Calu3 (cell line): ENCODE results near the gene ETS1. TPM values are rescaled to one million over a fixed set of nuclear protein-coding genes. Genes with fewer than 3 reads are reported as not detected.

Experiments
- BruUV-seq: library from RNA; stranded (reverse); fragments of 400-500 nt; replicated peaks from 2 replicates; lab custom pipeline; 2021; lab: Mats Ljungman, UMichigan
- CTCF ChIA-PET: fragments of 300-600 bp; sonication (Branson Sonifier 250); formaldehyde crosslinking; loops from one replicate; lab custom pipeline; 2022; ENCODE audit warnings: antibody characterized with exemption; lab: Charles Lee
- DNase-seq: peaks from one replicate; pipeline ENCODE4 v3.0.0; 2022
- H3K27ac Mint-ChIP-seq: one replicate; pipeline ENCODE4 v1.8.0; 2022; ENCODE audit warnings: mixed read lengths; ENCODE audit not compliant: unreplicated experiment
- H3K27me3 Mint-ChIP-seq: one replicate; pipeline ENCODE4 v1.8.0; 2022; ENCODE audit warnings: mixed read lengths; ENCODE audit not compliant: unreplicated experiment
- H3K36me3 Mint-ChIP-seq: one replicate; pipeline ENCODE4 v1.8.0; 2022; ENCODE audit warnings: mild to moderate bottlenecking, moderate library complexity, mixed read lengths; ENCODE audit not compliant: insufficient read depth, unreplicated experiment
- H3K4me1 Mint-ChIP-seq: one replicate; pipeline ENCODE4 v1.8.0; 2022; ENCODE audit warnings: mild to moderate bottlenecking, low read depth, mixed read lengths; ENCODE audit not compliant: unreplicated experiment
- H3K4me3 Mint-ChIP-seq: one replicate; pipeline ENCODE4 v1.8.0; 2022; ENCODE audit warnings: mild to moderate bottlenecking, low read depth, moderate library complexity, mixed read lengths; ENCODE audit not compliant: unreplicated experiment
- H3K9me3 Mint-ChIP-seq: one replicate; pipeline ENCODE4 v1.8.0; 2022; ENCODE audit warnings: low read depth, mixed read lengths; ENCODE audit not compliant: unreplicated experiment
- CTCF ChIP-seq: fragments of 200-600 bp; IDR thresholded peaks from one replicate; pipeline ENCODE4 v1.8.0; 2022; ENCODE audit warnings: antibody characterized with exemption; ENCODE audit not compliant: unreplicated experiment
- intact Hi-C: fragments of 100-400 bp; cut with micrococcal nuclease; formaldehyde crosslinking; loops from one replicate; pipeline ENCODE4 v1.10.0; 2022; ENCODE audit not compliant: unreplicated experiment
- total RNA-seq: library from RNA; stranded (reverse); gene quantifications from 2 replicates; pipeline ENCODE4 v1.2.3, GENCODE V29; 2022

Gene ETS1
- total RNA-seq, 1 experiment from 2014 or later = 38.4 TPM

GRCh38 chr11:128504486-128504885 is 82.9 kb downstream of the ETS1 start:
- H3K27ac Mint-ChIP-seq = no peak overlapping the region

DNA sequence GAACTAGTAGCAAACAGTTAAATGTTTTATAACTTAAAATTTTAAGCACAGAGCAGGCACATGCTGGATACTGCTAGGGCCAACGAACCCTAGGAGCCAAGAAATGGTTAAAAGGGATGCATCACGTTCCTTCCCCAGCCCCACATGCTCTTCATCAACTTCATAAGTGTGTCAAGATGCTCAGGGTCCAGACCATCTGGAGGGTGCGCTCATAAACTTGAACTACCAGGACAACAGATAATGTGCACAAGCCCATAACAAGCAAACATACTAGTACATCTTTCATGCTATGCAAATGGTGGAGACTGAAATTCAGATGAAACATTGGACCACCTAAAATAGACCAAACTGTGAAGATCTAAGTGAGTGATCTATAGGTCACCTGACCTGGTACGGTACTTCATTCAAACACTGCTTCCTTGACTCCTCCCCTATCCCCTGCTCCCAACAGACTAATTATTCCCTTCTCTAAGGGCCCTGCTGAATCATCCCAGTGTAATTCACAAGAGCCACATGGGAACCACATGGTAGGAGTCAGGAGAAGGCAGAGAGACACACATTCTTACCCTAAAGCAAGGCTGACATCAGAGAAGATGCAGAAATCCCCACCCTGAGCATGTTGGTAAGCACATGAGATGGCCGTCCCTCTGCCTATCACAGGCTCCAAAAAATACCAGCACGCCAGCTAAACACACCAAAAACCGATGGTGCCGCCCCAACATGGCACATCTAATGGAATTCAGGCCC is 83.9 kb downstream of the ETS1 start:
- Mint-ChIP-seq H3K4me1 (peaks cover 87% of the 10 kb centered on the region), H3K27me3 (no peaks in the 10 kb centered on the region), H3K27ac (no peak overlapping the region), H3K36me3 (peaks cover 21% of the 10 kb centered on the region), H3K9me3 (no peaks in the 10 kb centered on the region), H3K4me3 (no peak overlapping the region)
- no peak for DNase-seq
- intact Hi-C loops = loop anchor here (5.0 kb wide), 1 partner anchor 36 kb away; no protein-coding TSS in a partner anchor
- TF ChIP-seq CTCF = no peak
- CTCF ChIA-PET = no interaction called here
- BruUV-seq = no TSS peak

More at GRCh38 chr11:128504486-128504885, 82.9 kb downstream of the ETS1 start:
- H3K36me3 Mint-ChIP-seq = peaks cover 21% of the 10 kb centered on the region
- peaks cover 77% of the 10 kb centered on the region for H3K4me1 Mint-ChIP-seq
- no peak for DNase-seq
- no peaks in the 10 kb centered on the region for H3K9me3 Mint-ChIP-seq
- intact Hi-C loops = loop anchor here (5.0 kb wide), 1 partner anchor 37 kb away; no protein-coding TSS in a partner anchor
- no peaks in the 10 kb centered on the region for H3K27me3 Mint-ChIP-seq
- TF ChIP-seq CTCF = no peak
- CTCF ChIA-PET = no interaction called here
- BruUV-seq = no TSS peak
- no peak overlapping the region for H3K4me3 Mint-ChIP-seq

DNA sequence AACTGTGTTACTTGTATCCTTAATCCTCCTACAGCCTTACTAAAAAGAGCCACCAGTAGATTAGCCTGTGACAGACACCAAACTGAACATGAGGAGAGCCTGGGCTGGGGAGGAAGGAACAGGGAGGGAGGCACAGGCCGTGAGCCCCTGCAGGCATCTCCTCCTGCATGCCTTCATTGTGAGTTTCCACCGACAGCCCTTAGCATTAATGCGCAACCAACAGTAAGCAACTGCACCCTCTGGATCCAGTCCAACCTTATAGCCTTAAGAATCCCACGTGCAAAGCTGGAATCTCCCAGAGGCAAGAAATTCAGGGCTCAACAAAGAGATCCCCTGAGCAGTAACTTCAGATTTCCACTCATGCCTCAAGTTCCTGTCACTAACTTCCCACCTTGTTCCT is 84.6 kb downstream of the ETS1 start:
- Mint-ChIP-seq H3K27ac (peak overlapping the region; percentile 82), H3K27me3 (no peaks in the 10 kb centered on the region), H3K4me1 (peaks cover 90% of the 10 kb centered on the region), H3K9me3 (no peaks in the 10 kb centered on the region), H3K36me3 (peaks cover 21% of the 10 kb centered on the region), H3K4me3 (peak overlapping the region; percentile 18)
- peak; percentile 23 for DNase-seq
- intact Hi-C loops = loop anchor here (5.0 kb wide), 1 partner anchor 35 kb away; no protein-coding TSS in a partner anchor
- CTCF ChIA-PET = no interaction called here
- TF ChIP-seq CTCF = no peak
- no TSS peak for BruUV-seq

GRCh38 chr11:128501632-128502549 is 85.5 kb downstream of the ETS1 start:
- no peak for TF ChIP-seq CTCF
- Mint-ChIP-seq H3K27me3 (no peaks in the 10 kb centered on the region), H3K4me3 (peak overlapping the region; percentile 18), H3K27ac (peak overlapping the region; percentile 82), H3K4me1 (peaks cover 90% of the 10 kb centered on the region), H3K36me3 (peaks cover 13% of the 10 kb centered on the region), H3K9me3 (no peaks in the 10 kb centered on the region)
- BruUV-seq = no TSS peak
- intact Hi-C loops = loop anchor here (5.0 kb wide), 1 partner anchor 35 kb away; no protein-coding TSS in a partner anchor
- CTCF ChIA-PET = no interaction called here
- no peak for DNase-seq
